K562 treated with DMSO at 1 percent for 12 hours (cell line): ENCODE measurements around the gene MARCHF3. TPM values are rescaled to one million over a fixed set of nuclear protein-coding genes. Genes with fewer than 3 reads are reported as not detected.

Source experiments
- total RNA-seq: library from RNA; unstranded; fragments of 300-600 nt; gene quantifications from 2 replicates; pipeline ENCODE4 v1.2.3, GENCODE V29; 2022; ENCODE audit not compliant: insufficient read depth

Gene MARCHF3, protein sequence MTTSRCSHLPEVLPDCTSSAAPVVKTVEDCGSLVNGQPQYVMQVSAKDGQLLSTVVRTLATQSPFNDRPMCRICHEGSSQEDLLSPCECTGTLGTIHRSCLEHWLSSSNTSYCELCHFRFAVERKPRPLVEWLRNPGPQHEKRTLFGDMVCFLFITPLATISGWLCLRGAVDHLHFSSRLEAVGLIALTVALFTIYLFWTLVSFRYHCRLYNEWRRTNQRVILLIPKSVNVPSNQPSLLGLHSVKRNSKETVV
- total RNA-seq = 14.6 and 14.8 TPM in 2 replicates

DNA sequence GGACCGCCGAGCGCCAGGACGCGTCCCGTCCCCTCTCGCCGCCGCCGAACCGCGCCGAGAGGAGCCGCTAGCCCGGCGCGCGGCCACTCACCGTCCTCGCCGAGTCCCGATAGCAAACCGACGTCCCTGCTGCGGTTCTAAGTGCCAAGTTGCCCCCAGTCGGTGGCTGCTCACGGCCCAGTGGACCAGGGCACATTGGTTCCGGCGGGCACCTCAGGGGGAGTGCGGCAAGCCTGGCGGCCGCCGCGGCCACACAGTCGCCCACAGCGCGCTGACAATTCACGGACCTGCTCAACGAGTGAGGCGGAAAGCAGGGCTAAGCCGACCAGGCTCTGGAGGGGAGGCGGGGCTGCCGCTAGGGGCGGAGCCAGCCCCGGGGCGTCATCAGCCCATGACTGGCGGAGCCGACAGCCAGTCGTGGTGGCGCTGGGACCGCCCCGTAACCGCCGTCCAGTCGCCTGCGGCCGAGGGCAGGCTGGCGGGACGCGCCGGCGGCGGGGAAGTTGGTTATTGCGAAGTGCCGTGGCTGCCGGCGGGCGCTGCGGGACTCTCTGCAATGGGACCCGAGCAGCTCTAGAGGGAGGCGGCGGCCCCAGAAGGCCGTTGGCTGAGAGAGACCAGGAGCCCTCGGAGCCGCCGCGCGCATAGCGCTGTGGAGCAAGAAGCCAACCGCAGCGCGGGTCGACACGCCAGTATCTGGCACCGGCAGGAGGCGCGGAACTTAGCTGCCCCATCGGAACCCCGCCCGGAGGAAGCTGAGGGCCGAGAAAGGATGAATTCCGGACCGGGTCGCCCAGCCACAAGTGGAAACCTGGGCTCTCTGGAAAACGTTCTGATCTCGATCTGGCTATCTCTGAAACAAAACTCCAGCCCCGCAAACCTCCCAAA lies at the start of gene MARCHF3:
Gene MARCHF3 (minus strand): TSS at position 300 of the 888 bp plus-strand sequence. CDS start 112,387 bp downstream, outside the sequence.

DNA sequence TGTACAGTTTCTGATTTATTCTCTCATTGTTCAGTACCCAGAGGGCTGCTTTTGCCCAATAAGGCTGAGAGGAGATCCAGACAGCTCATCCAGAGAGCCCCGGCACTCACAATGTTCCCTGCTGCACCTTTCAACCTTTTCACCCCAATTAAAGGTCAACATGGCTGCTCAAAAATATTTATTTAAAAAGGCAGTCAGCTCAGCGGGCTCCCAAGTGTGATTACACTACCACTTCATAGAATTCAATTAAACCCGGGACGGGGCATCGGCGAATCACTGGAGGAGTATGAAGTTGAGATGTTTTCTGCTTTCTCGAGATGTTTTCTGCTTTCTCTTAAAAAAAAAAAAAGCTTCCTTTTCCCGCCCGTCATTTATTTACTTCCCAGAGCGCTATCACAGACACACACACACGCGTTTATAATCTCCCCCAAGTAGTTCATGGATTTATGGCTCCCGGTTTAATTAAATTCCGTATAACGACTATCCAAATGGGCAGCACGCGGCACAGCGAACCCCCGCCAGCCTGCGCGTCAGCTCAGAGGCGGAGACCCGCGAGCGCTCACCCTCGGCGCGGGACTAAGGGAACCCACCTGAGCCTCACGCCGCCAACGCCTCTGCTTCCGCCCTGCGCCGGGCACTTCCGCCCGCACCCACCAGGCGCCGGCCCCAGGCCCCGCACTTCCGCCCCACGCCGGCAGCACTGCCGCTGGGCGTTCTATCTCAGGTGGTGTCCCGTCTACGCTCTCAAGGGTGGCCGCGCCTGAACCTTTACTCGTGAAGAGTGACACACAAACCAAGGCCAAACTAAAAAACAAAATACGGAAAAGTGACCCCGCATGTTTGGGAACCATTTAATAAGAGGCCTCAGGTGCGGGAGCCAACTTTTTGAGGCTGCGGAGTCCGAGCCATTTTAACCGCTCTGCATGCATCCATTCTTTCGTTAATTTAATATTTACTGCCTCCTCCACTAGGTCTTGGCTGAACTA lies 42.8 kb upstream of the MARCHF3 start, which contains the start of gene C5orf63:
Gene C5orf63 (minus strand): TSS at position 642 of the 986 bp plus-strand sequence. CDS start 14,507 bp downstream, outside the sequence.

Other genes with a start within 250 kb of the MARCHF3 start
- 1.8 and 2.5 TPM in 2 replicates for gene C5orf63, start 42.9 kb upstream of the MARCHF3 start, total RNA-seq